Measurements from ENCODE around the gene KCNK7.

KCNK7 gene

DNA sequence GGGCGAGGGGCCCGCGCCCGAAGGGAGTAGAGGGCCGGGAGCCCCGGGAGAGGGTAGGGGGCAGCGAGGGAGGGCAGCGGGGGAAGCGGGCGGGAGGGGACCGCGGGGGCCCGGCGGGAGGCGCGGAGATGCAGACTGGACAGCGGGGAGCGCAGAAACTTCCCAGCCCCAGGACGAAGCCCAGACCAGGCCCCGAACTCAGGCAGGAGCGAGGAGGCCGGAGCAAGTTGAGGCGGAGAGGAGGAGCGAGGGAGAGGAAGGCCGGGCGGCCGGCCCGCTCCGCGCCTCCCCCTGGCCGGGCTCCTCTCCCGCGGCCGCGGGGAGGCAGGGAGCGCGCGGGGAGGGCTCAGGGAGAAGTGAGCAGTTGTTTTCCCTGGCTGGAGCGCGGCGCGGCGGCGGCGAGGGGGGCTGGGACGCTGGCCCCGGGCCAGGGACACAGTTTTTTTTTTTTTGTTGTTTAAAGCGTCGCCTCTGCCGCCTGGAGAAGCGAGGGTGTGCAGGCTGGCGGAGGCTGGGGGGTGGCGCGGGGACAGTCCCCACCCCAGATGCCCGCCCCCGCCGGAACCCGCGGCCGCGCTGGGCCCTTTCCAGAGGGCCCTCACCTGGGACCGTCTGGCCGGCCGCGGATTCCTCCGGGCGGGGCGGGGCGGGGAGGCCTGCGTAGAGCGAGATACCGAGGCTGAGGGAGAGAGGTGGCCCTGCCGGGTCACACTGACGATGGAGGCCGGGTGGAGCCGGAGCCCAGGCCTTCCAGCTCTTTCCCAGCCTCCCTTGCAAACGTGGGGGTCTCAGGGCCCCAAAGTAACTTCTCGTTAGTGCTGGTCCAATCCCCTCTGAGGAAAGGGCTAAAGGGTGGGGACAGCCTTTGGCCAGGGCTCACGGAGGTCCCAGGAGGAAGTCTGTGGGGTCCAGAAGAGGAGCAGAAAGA lies 37.3 kb downstream of the KCNK7 start, which contains the start of gene LTBP3:
TSS of gene LTBP3 (minus strand) at position 358 of the 928 bp plus-strand sequence. CDS start 400 bp downstream, outside the sequence.
- peak within 1 kb of the TSS; percentile 98 for H3K27ac ChIP-seq

DNA sequence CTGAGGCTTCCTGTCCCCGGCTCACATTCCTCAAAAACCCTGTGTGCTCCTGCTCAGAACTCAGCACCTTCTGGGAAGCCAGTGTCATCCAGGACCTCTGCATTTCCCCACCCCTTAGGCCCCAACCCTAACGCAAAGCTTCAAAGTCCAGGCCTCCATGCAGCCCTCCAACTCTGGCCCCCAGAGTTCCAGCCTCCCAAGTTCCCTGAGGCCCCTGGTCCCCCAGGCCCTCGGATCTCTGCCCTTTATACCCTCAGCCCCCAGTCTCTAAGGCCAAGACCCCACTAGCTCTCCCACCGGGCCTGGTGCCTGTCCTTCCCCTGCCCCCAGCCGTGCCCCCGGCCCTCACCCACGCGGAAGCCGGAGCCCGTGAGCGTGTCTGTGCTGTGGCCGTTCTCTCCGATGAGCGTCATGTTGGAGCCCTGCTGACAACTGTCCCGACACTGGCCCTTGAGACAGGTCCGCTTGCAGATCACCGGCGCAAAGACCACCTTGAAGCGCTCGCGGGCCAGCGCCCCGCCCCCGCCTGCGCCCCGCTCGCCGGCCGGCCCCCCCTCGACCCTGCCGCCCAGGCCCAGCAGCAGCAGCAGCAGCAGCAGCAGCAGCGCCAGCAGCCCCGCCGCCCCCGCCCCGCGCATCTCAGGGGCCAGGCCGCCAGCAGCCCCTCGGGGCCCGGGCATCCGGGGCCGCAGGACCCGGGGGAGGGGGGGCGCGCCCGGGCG lies 38.2 kb downstream of the KCNK7 start:
- no peak for TF ChIP-seq CTCF (conservative IDR thresholded peaks at IDR 0.05)
- H3K27ac ChIP-seq = peak overlapping the region; percentile 98

More for the DNA sequence above, 37.3 kb downstream of the KCNK7 start, which contains the start of gene LTBP3:
- TF ChIP-seq CTCF (conservative IDR thresholded peaks at IDR 0.05) = peak; percentile 37

GRCh38 chr11:65556470-65557279 lies 38.9 kb downstream of the KCNK7 start:
- peak overlapping the region; percentile 98 for H3K27ac ChIP-seq
- TF ChIP-seq CTCF (conservative IDR thresholded peaks at IDR 0.05) = no peak

DNA sequence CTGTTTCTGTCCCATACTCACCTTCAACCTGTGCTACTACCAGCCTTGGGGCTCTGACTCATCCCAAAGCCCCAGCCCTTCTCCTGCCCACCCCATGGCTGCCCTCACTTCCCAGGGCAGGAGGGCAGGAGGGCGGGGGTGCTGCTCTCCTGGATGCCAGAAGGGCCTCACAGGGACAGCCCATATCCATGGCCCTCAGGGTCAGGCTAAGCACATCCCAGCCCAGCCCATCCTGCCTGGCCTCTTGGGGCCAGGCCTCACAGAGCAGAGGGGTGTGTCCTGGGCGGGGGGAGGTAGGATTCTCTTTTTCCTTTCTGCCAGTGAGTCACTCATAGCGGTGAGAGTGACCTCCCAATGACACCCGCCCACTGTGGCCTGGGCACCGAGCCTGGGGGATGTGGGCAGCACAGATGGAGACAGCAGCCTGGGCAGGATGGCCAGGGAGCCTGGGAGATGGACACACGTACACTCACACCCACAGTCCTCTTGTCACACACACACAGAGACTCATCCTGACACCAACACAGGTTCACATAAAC lies 39.8 kb downstream of the KCNK7 start:
- peak overlapping the region; percentile 98 for H3K27ac ChIP-seq

DNA sequence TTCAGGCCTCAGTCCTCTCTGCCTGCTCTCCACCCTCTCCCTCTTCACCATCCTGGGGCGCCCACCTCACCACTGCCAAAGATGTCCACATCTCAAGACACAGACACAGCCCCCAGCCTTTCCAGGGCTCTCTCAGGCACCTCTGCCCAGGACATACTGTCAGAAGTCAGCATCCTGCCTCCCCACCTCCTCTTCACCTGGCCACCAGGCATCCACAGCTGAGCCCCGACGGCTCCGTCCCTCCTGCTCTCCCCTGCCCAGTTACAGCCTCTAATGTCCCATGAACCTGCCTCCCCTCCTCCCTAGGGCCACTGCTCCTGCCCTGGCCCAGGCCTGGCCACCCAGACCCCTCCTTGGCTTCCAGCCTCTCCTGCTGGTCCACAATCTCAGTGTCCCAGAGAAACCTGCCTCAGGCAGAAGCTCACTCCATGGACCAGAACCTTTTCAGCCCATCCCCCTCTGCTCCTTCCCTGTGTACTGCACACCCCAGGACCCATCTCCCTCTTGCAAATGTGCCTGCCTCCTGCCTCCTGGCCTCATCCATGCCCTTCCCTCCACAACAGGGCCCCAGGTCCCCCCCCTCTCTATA lies 40.7 kb downstream of the KCNK7 start:
- no peak for TF ChIP-seq CTCF (conservative IDR thresholded peaks at IDR 0.05)
- peak overlapping the region; percentile 98 for H3K27ac ChIP-seq

More for the DNA sequence above, 39.8 kb downstream of the KCNK7 start:
- no peak for TF ChIP-seq CTCF (conservative IDR thresholded peaks at IDR 0.05)

GRCh38 chr11:65554057-65554818 lies 41.4 kb downstream of the KCNK7 start:
- peak overlapping the region; percentile 98 for H3K27ac ChIP-seq
- TF ChIP-seq CTCF (conservative IDR thresholded peaks at IDR 0.05) = no peak

All from VCaP (cell line).